Measurements from ENCODE around the gene RNASEH2C. TPM values are rescaled to one million over a fixed set of nuclear protein-coding genes. Genes with fewer than 3 reads are reported as not detected.
"Not testable (repeated sequence)": the region's sequence is repeated elsewhere in the genome, so short reads cannot be mapped to it uniquely, and the experiment has no call there.

RNASEH2C gene
- total RNA-seq, 2 experiments from 2014 or later, result 95.6 to 97.8 TPM

GRCh38 chr11:65703846-65704245 is 16.8 kb downstream of the RNASEH2C start:
- no peak overlapping the region for H3K4me3 Mint-ChIP-seq
- no peak overlapping the region for H3K27ac Mint-ChIP-seq
- CTCF ChIA-PET, result interaction anchor here (0.8 kb wide), 1 partner anchor 8 kb away, joined by 3 read pairs; the partner anchor contains the start of gene KAT5
- H3K4me1 Mint-ChIP-seq (ENCODE audit: low read depth), result peaks cover 6% of the 10 kb centered on the region
- no peaks in the 10 kb centered on the region for H3K27me3 Mint-ChIP-seq (ENCODE audit: low read depth)
- no peak for DNase-seq
- H3K36me3 Mint-ChIP-seq (ENCODE audit: low read depth), result no peaks in the 10 kb centered on the region
- intact Hi-C loops (cut with micrococcal nuclease), result no loop called here
- H3K9me3 Mint-ChIP-seq, result no peaks in the 10 kb centered on the region

GRCh38 chr11:65701686-65702085 is 18.9 kb downstream of the RNASEH2C start:
- intact Hi-C loops (cut with micrococcal nuclease), result no loop called here
- H3K4me3 Mint-ChIP-seq, result no peak overlapping the region
- H3K4me1 Mint-ChIP-seq (ENCODE audit: low read depth), result peaks cover 1% of the 10 kb centered on the region
- CTCF ChIA-PET, result interaction anchor here (0.6 kb wide), 1 partner anchor 120 kb away, joined by 3 read pairs; no protein-coding TSS in a partner anchor
- H3K27me3 Mint-ChIP-seq (ENCODE audit: low read depth), result no peaks in the 10 kb centered on the region
- H3K36me3 Mint-ChIP-seq (ENCODE audit: low read depth), result no peaks in the 10 kb centered on the region
- H3K9me3 Mint-ChIP-seq, result no peaks in the 10 kb centered on the region
- no peak overlapping the region for H3K27ac Mint-ChIP-seq
- no peak for DNase-seq

- DNase-seq, result no peak
- intact Hi-C loops (cut with micrococcal nuclease), result no loop called here
- no peaks in the 10 kb centered on the region for H3K4me1 Mint-ChIP-seq (ENCODE audit: low read depth)
- no peak overlapping the region for H3K27ac Mint-ChIP-seq
- H3K9me3 Mint-ChIP-seq, result no peaks in the 10 kb centered on the region
- H3K36me3 Mint-ChIP-seq (ENCODE audit: low read depth), result no peaks in the 10 kb centered on the region
- no peaks in the 10 kb centered on the region for H3K27me3 Mint-ChIP-seq (ENCODE audit: low read depth)
- no peak overlapping the region for H3K4me3 Mint-ChIP-seq
- CTCF ChIA-PET, result interaction anchor here (0.8 to 1.4 kb wide), 2 partner anchors 11 to 137 kb away, joined by 3 to 4 read pairs; no protein-coding TSS in a partner anchor
Observed at GRCh38 chr11:65700399-65700798, 20.2 kb downstream of the RNASEH2C start.

GRCh38 chr11:65699306-65699705 is 21.3 kb downstream of the RNASEH2C start:
- Mint-ChIP-seq H3K4me3 (no peak overlapping the region), H3K4me1 (ENCODE audit: low read depth) (no peaks in the 10 kb centered on the region), H3K27me3 (ENCODE audit: low read depth) (no peaks in the 10 kb centered on the region), H3K9me3 (no peaks in the 10 kb centered on the region), H3K36me3 (ENCODE audit: low read depth) (no peaks in the 10 kb centered on the region), H3K27ac (no peak overlapping the region)
- no peak for DNase-seq
- intact Hi-C loops (cut with micrococcal nuclease), result no loop called here
- CTCF ChIA-PET, result interaction anchor here (0.5 to 1.4 kb wide), 2 partner anchors 12 to 32 kb away, joined by 3 read pairs; no protein-coding TSS in a partner anchor

GRCh38 chr11:65698205-65698604 is 22.4 kb downstream of the RNASEH2C start:
- Mint-ChIP-seq H3K27me3 (ENCODE audit: low read depth) (no peaks in the 10 kb centered on the region), H3K36me3 (ENCODE audit: low read depth) (no peaks in the 10 kb centered on the region), H3K4me1 (ENCODE audit: low read depth) (no peaks in the 10 kb centered on the region), H3K9me3 (no peaks in the 10 kb centered on the region), H3K27ac (no peak overlapping the region), H3K4me3 (no peak overlapping the region)
- no peak for DNase-seq
- intact Hi-C loops (cut with micrococcal nuclease), result no loop called here
- CTCF ChIA-PET, result no interaction called here

GRCh38 chr11:65696802-65697552 is 23.6 kb downstream of the RNASEH2C start:
- Mint-ChIP-seq H3K4me3 (no peak overlapping the region), H3K9me3 (no peaks in the 10 kb centered on the region), H3K36me3 (ENCODE audit: low read depth) (no peaks in the 10 kb centered on the region), H3K4me1 (ENCODE audit: low read depth) (no peaks in the 10 kb centered on the region), H3K27ac (no peak overlapping the region), H3K27me3 (ENCODE audit: low read depth) (no peaks in the 10 kb centered on the region)
- intact Hi-C loops (cut with micrococcal nuclease), result no loop called here
- DNase-seq, result no peak
- CTCF ChIA-PET, result interaction anchor here (1.2 kb wide), 1 partner anchor 83 kb away, joined by 3 read pairs; no protein-coding TSS in a partner anchor

GRCh38 chr11:65695459-65696241 is 24.9 kb downstream of the RNASEH2C start:
- Mint-ChIP-seq H3K4me1 (ENCODE audit: low read depth) (no peaks in the 10 kb centered on the region), H3K4me3 (no peak overlapping the region), H3K9me3 (no peaks in the 10 kb centered on the region), H3K27me3 (ENCODE audit: low read depth) (no peaks in the 10 kb centered on the region), H3K36me3 (ENCODE audit: low read depth) (no peaks in the 10 kb centered on the region), H3K27ac (no peak overlapping the region)
- CTCF ChIA-PET, result interaction anchor here (0.6 kb wide), 2 partner anchors 151 to 492 kb away, joined by 4 read pairs; no protein-coding TSS in a partner anchor
- intact Hi-C loops (cut with micrococcal nuclease), result no loop called here
- DNase-seq, result no peak

- no peaks in the 10 kb centered on the region for H3K27me3 Mint-ChIP-seq (ENCODE audit: low read depth)
- H3K4me3 Mint-ChIP-seq, result no peak overlapping the region
- no peaks in the 10 kb centered on the region for H3K9me3 Mint-ChIP-seq
- no peak for DNase-seq
- H3K27ac Mint-ChIP-seq, result no peak overlapping the region
- no peaks in the 10 kb centered on the region for H3K4me1 Mint-ChIP-seq (ENCODE audit: low read depth)
- CTCF ChIA-PET, result interaction anchor here (1.0 kb wide), 1 partner anchor 346 kb away, joined by 7 read pairs; no protein-coding TSS in a partner anchor
- no peaks in the 10 kb centered on the region for H3K36me3 Mint-ChIP-seq (ENCODE audit: low read depth)
- intact Hi-C loops (cut with micrococcal nuclease), result no loop called here
Observed at GRCh38 chr11:65692367-65692766, 28.2 kb downstream of the RNASEH2C start.

- CTCF ChIA-PET, result interaction anchor here (1.0 kb wide), 1 partner anchor 347 kb away, joined by 7 read pairs; no protein-coding TSS in a partner anchor
- H3K27ac Mint-ChIP-seq; H3K9me3 Mint-ChIP-seq; H3K4me1 Mint-ChIP-seq (ENCODE audit: low read depth); H3K4me3 Mint-ChIP-seq; intact Hi-C loops (cut with micrococcal nuclease); H3K27me3 Mint-ChIP-seq (ENCODE audit: low read depth); H3K36me3 Mint-ChIP-seq (ENCODE audit: low read depth); DNase-seq: not testable (repeated sequence)
Observed at GRCh38 chr11:65691847-65692246, 28.8 kb downstream of the RNASEH2C start.

- H3K9me3 Mint-ChIP-seq, result no peaks in the 10 kb centered on the region
- no peak for DNase-seq
- H3K36me3 Mint-ChIP-seq (ENCODE audit: low read depth), result no peaks in the 10 kb centered on the region
- CTCF ChIA-PET, result no interaction called here
- no peak overlapping the region for H3K27ac Mint-ChIP-seq
- no peaks in the 10 kb centered on the region for H3K4me1 Mint-ChIP-seq (ENCODE audit: low read depth)
- H3K27me3 Mint-ChIP-seq (ENCODE audit: low read depth), result no peaks in the 10 kb centered on the region
- intact Hi-C loops (cut with micrococcal nuclease), result no loop called here
- no peak overlapping the region for H3K4me3 Mint-ChIP-seq
Observed at GRCh38 chr11:65685981-65686380, 34.6 kb downstream of the RNASEH2C start.

GRCh38 chr11:65683480-65683879 is 37.1 kb downstream of the RNASEH2C start:
- H3K27me3 Mint-ChIP-seq (ENCODE audit: low read depth); H3K36me3 Mint-ChIP-seq (ENCODE audit: low read depth); H3K9me3 Mint-ChIP-seq; H3K4me3 Mint-ChIP-seq; DNase-seq; intact Hi-C loops (cut with micrococcal nuclease); H3K27ac Mint-ChIP-seq; H3K4me1 Mint-ChIP-seq (ENCODE audit: low read depth): not testable (repeated sequence)
- CTCF ChIA-PET, result interaction anchor here (1.9 kb wide), 1 partner anchor 97 kb away, joined by 5 read pairs; the partner anchor contains the start of gene AP5B1

- intact Hi-C loops (cut with micrococcal nuclease), result no loop called here
- Mint-ChIP-seq H3K4me1 (ENCODE audit: low read depth) (no peaks in the 10 kb centered on the region), H3K9me3 (no peaks in the 10 kb centered on the region), H3K4me3 (no peak overlapping the region), H3K36me3 (ENCODE audit: low read depth) (no peaks in the 10 kb centered on the region), H3K27ac (no peak overlapping the region), H3K27me3 (ENCODE audit: low read depth) (no peaks in the 10 kb centered on the region)
- CTCF ChIA-PET, result interaction anchor here (0.6 to 0.7 kb wide), 3 partner anchors 105 to 165 kb away, joined by 3 to 6 read pairs (median 3); partner anchors contain the start of gene ZNRD2
- no peak for DNase-seq
Observed at GRCh38 chr11:65680192-65680743, 40.3 kb downstream of the RNASEH2C start.

Data from activated naive CD4-positive, alpha-beta T cell treated with anti-CD3 and anti-CD28 coated beads for 36 hours (primary cell).